Cardiac muscle cell (in vitro differentiated cells and primary cell): ENCODE data around the gene AFF1. TPM values are rescaled to one million over a fixed set of nuclear protein-coding genes. Genes with fewer than 3 reads are reported as not detected.

ENCODE experiments used
- DNase-seq, 2 donors: peaks; one replicate each; pipeline versions ENCODE4 v3.0.0 to v3.0.0-alpha.2; 2010 to 2017; ENCODE audit warnings: low read depth in 1 of 2, low spot score in 1 of 2
- H3K27ac ChIP-seq: fragments of 200-600 bp; sonication (generic); 2 replicates; pipeline ENCODE4 v1.5.1; 2016
- H3K27me3 ChIP-seq: fragments of 200-600 bp; sonication (generic); 2 replicates; pipeline ENCODE4 v1.6.0; 2016; ENCODE audit warnings: control low read depth
- H3K36me3 ChIP-seq: fragments of 200-600 bp; sonication (generic); 2 replicates; pipeline ENCODE4 v1.5.1; 2016; ENCODE audit warnings: control low read depth
- H3K4me1 ChIP-seq: fragments of 200-600 bp; sonication (generic); 2 replicates; pipeline ENCODE4 v1.8.1; 2017; ENCODE audit warnings: low read depth, mild to moderate bottlenecking, mixed run types
- H3K4me3 ChIP-seq: fragments of 200-600 bp; sonication (generic); 2 replicates; pipeline ENCODE4 v1.5.1; 2016; ENCODE audit warnings: mild to moderate bottlenecking
- H3K9me3 ChIP-seq: fragments of 200-600 bp; sonication (generic); 2 replicates; pipeline ENCODE4 v1.5.1; 2017; ENCODE audit warnings: low read depth, mild to moderate bottlenecking, control low read depth
- CTCF ChIP-seq: IDR thresholded peaks from 2 replicates; pipeline ENCODE4 v1.5.1; 2012; ENCODE audit warnings: low read depth, mild to moderate bottlenecking, low read length
- polyA plus RNA-seq: library from polyadenylated mRNA; unstranded; fragments of >200 nt; fragmentation: Nextera tagmentation; extraction: Ambion mirVana; gene quantifications from 2 replicates; pipeline ENCODE4 v1.2.1, GENCODE V29; 2016
- total RNA-seq: library from RNA; depleted of rRNA; stranded (reverse); fragments of >200 nt; gene quantifications from 2 replicates; pipeline ENCODE4 v1.2.3, GENCODE V29; 2016

AFF1 gene
- total and polyA plus RNA-seq, 2 experiments from 2014 or later: 26.3 to 45.0 TPM

- Histone ChIP-seq H3K4me3 (no peak overlapping the region), H3K36me3 (peaks cover 15% of the 10 kb centered on the region), H3K27ac (no peak overlapping the region), H3K4me1 (no peaks in the 10 kb centered on the region), H3K9me3 (no peaks in the 10 kb centered on the region), H3K27me3 (no peaks in the 10 kb centered on the region)
- no peak for TF ChIP-seq CTCF
- no peak for DNase-seq
Measured at GRCh38 chr4:87086143-87086805, 151.5 kb downstream of the AFF1 start.

GRCh38 chr4:87087015-87087414 is 152.2 kb downstream of the AFF1 start:
- TF ChIP-seq CTCF: no peak
- H3K4me3 ChIP-seq: no peak overlapping the region
- H3K27me3 ChIP-seq: no peaks in the 10 kb centered on the region
- H3K36me3 ChIP-seq: peaks cover 15% of the 10 kb centered on the region
- H3K27ac ChIP-seq: no peak overlapping the region
- no peaks in the 10 kb centered on the region for H3K9me3 ChIP-seq
- no peak for DNase-seq
- no peaks in the 10 kb centered on the region for H3K4me1 ChIP-seq

GRCh38 chr4:87087420-87087819 is 152.6 kb downstream of the AFF1 start:
- Histone ChIP-seq H3K27me3 (no peaks in the 10 kb centered on the region), H3K27ac (no peak overlapping the region), H3K36me3 (peaks cover 15% of the 10 kb centered on the region), H3K9me3 (no peaks in the 10 kb centered on the region), H3K4me3 (no peak overlapping the region), H3K4me1 (no peaks in the 10 kb centered on the region)
- TF ChIP-seq CTCF: no peak
- no peak for DNase-seq

GRCh38 chr4:87088186-87088585 is 153.4 kb downstream of the AFF1 start:
- no peaks in the 10 kb centered on the region for H3K27me3 ChIP-seq
- no peak for TF ChIP-seq CTCF
- no peak overlapping the region for H3K4me3 ChIP-seq
- H3K4me1 ChIP-seq: no peaks in the 10 kb centered on the region
- no peak for DNase-seq
- H3K9me3 ChIP-seq: no peaks in the 10 kb centered on the region
- no peak overlapping the region for H3K27ac ChIP-seq
- peaks cover 15% of the 10 kb centered on the region for H3K36me3 ChIP-seq

- TF ChIP-seq CTCF: no peak
- Histone ChIP-seq H3K27ac (no peak overlapping the region), H3K4me1 (no peaks in the 10 kb centered on the region), H3K27me3 (no peaks in the 10 kb centered on the region), H3K9me3 (no peaks in the 10 kb centered on the region), H3K36me3 (peaks cover 15% of the 10 kb centered on the region), H3K4me3 (no peak overlapping the region)
- no peak for DNase-seq
Measured at GRCh38 chr4:87089368-87089767, 154.6 kb downstream of the AFF1 start.

- Histone ChIP-seq H3K9me3 (no peaks in the 10 kb centered on the region), H3K27ac (no peak overlapping the region), H3K27me3 (no peaks in the 10 kb centered on the region), H3K4me1 (no peaks in the 10 kb centered on the region), H3K4me3 (no peak overlapping the region), H3K36me3 (peaks cover 8% of the 10 kb centered on the region)
- TF ChIP-seq CTCF: no peak
- no peak for DNase-seq
Measured at GRCh38 chr4:87090305-87090704, 155.5 kb downstream of the AFF1 start.
